Measurements from ENCODE around the gene RAB7B. TPM values are rescaled to one million over a fixed set of nuclear protein-coding genes. Genes with fewer than 3 reads are reported as not detected.

The RAB7B gene
- total RNA-seq, 4 donors from 2014 or later = 0.15 to 0.62 (median 0.33) TPM; not detected in 1

DNA sequence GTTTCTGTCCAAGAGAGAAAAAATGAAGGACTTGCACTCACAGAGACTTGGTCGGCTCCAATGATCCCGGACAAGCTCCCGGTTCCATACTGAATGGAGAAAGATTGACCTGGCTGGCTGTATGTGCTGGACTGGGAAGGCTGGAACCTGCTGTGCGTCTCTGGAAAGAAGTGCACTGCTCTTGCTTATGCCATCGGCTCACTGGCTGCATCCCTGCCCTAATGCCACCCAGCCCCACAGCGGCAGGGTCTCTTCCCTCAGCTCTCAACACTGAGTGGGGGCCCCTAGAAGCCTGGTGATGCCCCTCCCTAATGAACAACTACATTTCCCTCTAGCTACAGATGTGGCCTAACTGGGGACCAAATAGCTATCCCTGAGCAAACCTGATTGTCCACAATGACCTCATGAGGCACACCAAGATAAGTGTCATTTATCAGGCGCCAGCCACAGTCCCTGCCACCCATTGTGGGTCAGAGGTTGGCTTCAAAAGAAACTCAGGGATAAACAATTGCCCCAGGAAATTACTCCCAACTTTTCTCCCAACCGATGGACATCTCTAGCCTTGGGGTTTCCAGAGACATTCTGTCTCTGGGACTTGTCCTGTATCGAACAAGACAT is 17.9 kb upstream of the RAB7B start:
- H3K27ac ChIP-seq = no peak overlapping the region
- H3K4me3 ChIP-seq = no peak overlapping the region
- ATAC-seq = no peak
- intact Hi-C loops (cut with DNase I; ENCODE audit: low total_unique reads) (no loop called here), in situ Hi-C loops (cut with MboI; ENCODE audit: low sequenced_read_pairs in 4 of 4) (no loop called here)
- no peak for TF ChIP-seq POLR2A (IDR thresholded peaks at IDR 0.05)
- TF ChIP-seq, protein P1, sequence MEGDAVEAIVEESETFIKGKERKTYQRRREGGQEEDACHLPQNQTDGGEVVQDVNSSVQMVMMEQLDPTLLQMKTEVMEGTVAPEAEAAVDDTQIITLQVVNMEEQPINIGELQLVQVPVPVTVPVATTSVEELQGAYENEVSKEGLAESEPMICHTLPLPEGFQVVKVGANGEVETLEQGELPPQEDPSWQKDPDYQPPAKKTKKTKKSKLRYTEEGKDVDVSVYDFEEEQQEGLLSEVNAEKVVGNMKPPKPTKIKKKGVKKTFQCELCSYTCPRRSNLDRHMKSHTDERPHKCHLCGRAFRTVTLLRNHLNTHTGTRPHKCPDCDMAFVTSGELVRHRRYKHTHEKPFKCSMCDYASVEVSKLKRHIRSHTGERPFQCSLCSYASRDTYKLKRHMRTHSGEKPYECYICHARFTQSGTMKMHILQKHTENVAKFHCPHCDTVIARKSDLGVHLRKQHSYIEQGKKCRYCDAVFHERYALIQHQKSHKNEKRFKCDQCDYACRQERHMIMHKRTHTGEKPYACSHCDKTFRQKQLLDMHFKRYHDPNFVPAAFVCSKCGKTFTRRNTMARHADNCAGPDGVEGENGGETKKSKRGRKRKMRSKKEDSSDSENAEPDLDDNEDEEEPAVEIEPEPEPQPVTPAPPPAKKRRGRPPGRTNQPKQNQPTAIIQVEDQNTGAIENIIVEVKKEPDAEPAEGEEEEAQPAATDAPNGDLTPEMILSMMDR (IDR thresholded peaks at IDR 0.05 in 4 of 5, conservative IDR thresholded peaks at IDR 0.05 in 1 of 5) = no peak
- H3K27me3 ChIP-seq = no peaks in the 10 kb centered on the region
- H3K9me3 ChIP-seq = no peaks in the 10 kb centered on the region
- no peaks in the 10 kb centered on the region for H3K4me1 ChIP-seq
- no peaks in the 10 kb centered on the region for H3K36me3 ChIP-seq
- no peak for DNase-seq

DNA sequence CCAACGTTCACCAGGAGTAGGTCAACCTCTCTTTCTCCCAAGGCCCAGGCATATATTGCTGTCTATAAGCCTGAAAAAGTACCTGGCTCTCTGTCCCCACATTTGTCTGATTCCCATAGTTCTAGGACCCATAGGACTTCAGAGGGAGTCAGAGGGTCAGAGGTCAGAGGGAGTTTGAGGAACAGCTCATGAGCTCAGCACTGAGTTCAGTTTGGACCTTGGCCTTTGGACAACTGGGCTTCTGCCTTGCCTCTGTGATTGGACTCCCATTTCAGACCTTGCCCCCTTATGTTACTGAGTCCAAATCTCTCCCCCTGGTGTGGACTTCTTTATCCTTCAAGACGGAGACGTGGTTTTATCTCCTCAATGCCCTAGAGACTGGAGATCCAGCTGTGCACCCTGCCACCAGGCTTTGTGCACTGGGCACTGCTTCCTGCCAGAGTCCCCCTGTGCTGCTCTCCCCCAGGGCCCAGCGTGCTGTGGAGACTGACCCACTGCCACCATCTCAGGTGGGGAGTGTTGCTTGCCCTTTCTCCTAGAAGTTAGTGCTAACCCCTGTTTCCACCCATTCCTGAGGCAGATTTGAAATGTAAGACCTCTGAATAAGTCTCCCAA is 17.3 kb upstream of the RAB7B start:
- Histone ChIP-seq H3K9me3 (no peaks in the 10 kb centered on the region), H3K4me3 (no peak overlapping the region), H3K36me3 (no peaks in the 10 kb centered on the region), H3K27ac (no peak overlapping the region), H3K4me1 (no peaks in the 10 kb centered on the region), H3K27me3 (no peaks in the 10 kb centered on the region)
- intact Hi-C loops (cut with DNase I; ENCODE audit: low total_unique reads) = no loop called here
- in situ Hi-C loops (cut with MboI; ENCODE audit: low sequenced_read_pairs in 4 of 4) = no loop called here
- TF ChIP-seq, protein P1 (IDR thresholded peaks at IDR 0.05 in 4 of 5, conservative IDR thresholded peaks at IDR 0.05 in 1 of 5) = no peak
- no peak for TF ChIP-seq POLR2A (IDR thresholded peaks at IDR 0.05)
- ATAC-seq (no peak), DNase-seq (no peak)

DNA sequence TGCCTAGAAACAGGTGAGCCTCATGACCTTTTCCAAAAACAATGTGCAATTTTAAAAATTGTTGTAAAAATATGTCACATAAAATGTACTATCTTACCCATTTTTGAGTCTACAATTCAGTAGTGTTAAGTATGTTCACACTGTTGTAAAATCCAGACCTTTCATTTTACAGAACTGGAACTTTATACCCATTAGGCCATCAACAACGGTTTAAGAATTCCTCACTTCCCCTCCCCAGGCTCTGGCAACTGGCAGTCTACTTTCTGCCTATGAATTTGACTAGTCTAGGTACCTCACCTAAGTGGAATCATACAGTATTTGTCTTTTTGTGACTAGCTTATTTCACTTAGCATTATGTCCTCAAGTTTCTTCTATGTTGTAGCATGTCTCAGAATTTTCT is 11.9 kb upstream of the RAB7B start:
- no peaks in the 10 kb centered on the region for H3K27me3 ChIP-seq
- in situ Hi-C loops (cut with MboI; ENCODE audit: low sequenced_read_pairs in 4 of 4) = no loop called here
- DNase-seq (no peak), ATAC-seq (no peak)
- intact Hi-C loops (cut with DNase I; ENCODE audit: low total_unique reads) = no loop called here
- TF ChIP-seq, protein P1 (IDR thresholded peaks at IDR 0.05 in 4 of 5, conservative IDR thresholded peaks at IDR 0.05 in 1 of 5) = no peak
- no peak for TF ChIP-seq POLR2A (IDR thresholded peaks at IDR 0.05)
- H3K9me3 ChIP-seq = no peaks in the 10 kb centered on the region
- no peak overlapping the region for H3K27ac ChIP-seq
- H3K4me3 ChIP-seq = no peak overlapping the region
- no peaks in the 10 kb centered on the region for H3K4me1 ChIP-seq
- H3K36me3 ChIP-seq = no peaks in the 10 kb centered on the region

DNA sequence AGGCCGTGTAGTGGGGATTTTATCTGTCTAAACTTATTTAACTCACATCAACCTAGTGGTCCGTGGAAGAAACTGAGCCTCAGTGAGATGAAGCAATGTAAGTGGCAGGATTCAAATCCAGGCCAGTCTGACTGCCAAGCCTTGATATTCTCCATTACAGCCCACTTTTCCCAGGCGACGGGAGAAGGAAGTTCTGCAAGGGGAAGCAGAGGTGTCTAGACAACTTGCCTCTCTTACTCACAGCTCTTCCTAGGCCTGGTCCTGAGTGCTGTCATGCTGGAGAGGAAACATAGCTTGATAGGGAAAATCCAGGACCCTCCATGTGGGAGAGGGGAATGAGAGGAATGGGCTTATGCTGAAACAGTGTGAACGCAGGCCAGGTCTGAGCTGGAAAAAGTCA is 11.4 kb upstream of the RAB7B start:
- H3K27ac ChIP-seq = no peak overlapping the region
- H3K27me3 ChIP-seq = no peaks in the 10 kb centered on the region
- no peaks in the 10 kb centered on the region for H3K9me3 ChIP-seq
- intact Hi-C loops (cut with DNase I; ENCODE audit: low total_unique reads) (no loop called here), in situ Hi-C loops (cut with MboI; ENCODE audit: low sequenced_read_pairs in 4 of 4) (no loop called here)
- DNase-seq (no peak), ATAC-seq (no peak)
- H3K4me3 ChIP-seq = no peak overlapping the region
- no peaks in the 10 kb centered on the region for H3K36me3 ChIP-seq
- no peaks in the 10 kb centered on the region for H3K4me1 ChIP-seq
- TF ChIP-seq, protein P1 (IDR thresholded peaks at IDR 0.05 in 4 of 5, conservative IDR thresholded peaks at IDR 0.05 in 1 of 5) = no peak
